ENCODE results near the gene HARBI1. TPM values are rescaled to one million over a fixed set of nuclear protein-coding genes. Genes with fewer than 3 reads are reported as not detected.

Gene HARBI1
- total and polyA plus RNA-seq, 2 of the 4 experiments (the other 2 are of a cell fraction) = 2.7 to 5.2 TPM

GRCh38 chr11:46597155-46597554 is 19.9 kb downstream of the HARBI1 start:
- no peak overlapping the region for H4K91ac ChIP-seq (ENCODE audit: insufficient read depth, low read depth, low read length)
- DNase-seq = no peak
- no peak overlapping the region for H3K4me2 ChIP-seq (ENCODE audit: low read depth, low read length)
- no peaks in the 10 kb centered on the region for H3K36me3 ChIP-seq (ENCODE audit: control insufficient read depth, insufficient read depth, low read length)
- dilution Hi-C loops (cut with HindIII; ENCODE audit: low sequenced_read_pairs, unreplicated experiment) = no loop called here
- H3K56ac ChIP-seq (ENCODE audit: extremely low read depth, insufficient read depth, low read length) = no peak overlapping the region
- no peaks in the 10 kb centered on the region for H3K9me1 ChIP-seq (ENCODE audit: insufficient read depth, low read length)
- no peak overlapping the region for H2AFZ ChIP-seq (replicated peaks; ENCODE audit: low read length, poor library complexity)
- ChIA-PET CTCF (no interaction called here), POLR2A (ENCODE audit: unreplicated experiment) (no interaction called here)
- intact Hi-C loops (cut with micrococcal nuclease) = no loop called here
- H3K27ac ChIP-seq (ENCODE audit: insufficient read depth, low read length) = no peak overlapping the region
- H2BK5ac ChIP-seq (ENCODE audit: low read depth, low read length, poor library complexity, severe bottlenecking) = no peak overlapping the region
- H3K14ac ChIP-seq (replicated peaks; ENCODE audit: low read depth, low read length) = no peak overlapping the region
- H3K18ac ChIP-seq (ENCODE audit: low read depth, low read length) = no peak overlapping the region
- no peak overlapping the region for H4K8ac ChIP-seq (ENCODE audit: low read depth in 2 of 2, low read length in 2 of 2)
- H3K27me3 ChIP-seq (ENCODE audit: control insufficient read depth, insufficient read depth, low read length) = no peaks in the 10 kb centered on the region
- H2AK5ac ChIP-seq (ENCODE audit: low read depth, low read length) = no peak overlapping the region
- no peak for ATAC-seq (ENCODE audit: low read depth)
- H3K4ac ChIP-seq (ENCODE audit: low read depth, low read length) = no peak overlapping the region
- no peak overlapping the region for H2BK15ac ChIP-seq (ENCODE audit: low read depth, low read length)
- no peak overlapping the region for H3K23ac ChIP-seq (ENCODE audit: low read depth, low read length)
- H3K4me3 ChIP-seq (ENCODE audit: insufficient read depth, low read depth, low read length) = no peak overlapping the region
- no peak overlapping the region for H3K9ac ChIP-seq (ENCODE audit: low read depth, low read length)
- peaks cover 6% of the 10 kb centered on the region; the same call in 1 of the 2 replicates for H3K4me1 ChIP-seq (ENCODE audit: control insufficient read depth, insufficient read depth, low read length)
- WGBS, 2 experiments (ENCODE audit: extremely low coverage in 2 of 2, insufficient read length in 1 of 2) = no CpG with 5 or more reads among the region's 1 CpG
- peaks cover 3 to 12% of the 10 kb centered on the region in 2 experiments; a peak in 3 of 4 replicates for H3K79me1 ChIP-seq (ENCODE audit: low read depth in 1 of 2, low read length in 2 of 2)
- in situ Hi-C loops (cut with MboI; ENCODE audit: low sequenced_read_pairs) = no loop called here
- no peaks in the 10 kb centered on the region for H3K9me3 ChIP-seq (ENCODE audit: control insufficient read depth, insufficient read depth, low read length)
- no peak overlapping the region for H2BK120ac ChIP-seq (ENCODE audit: low read depth, low read length)
- no peak overlapping the region for H2AK9ac ChIP-seq (replicated peaks; ENCODE audit: low read depth, low read length, poor library complexity)
- TF ChIP-seq CEBPB (IDR thresholded peaks at IDR 0.05; ENCODE audit: low read depth, low read length) = no peak
- TF ChIP-seq NFE2L2 (IDR thresholded peaks at IDR 0.05; ENCODE audit: low read depth, low read length) = no peak
- no peak for TF ChIP-seq USF2 (IDR thresholded peaks at IDR 0.05; ENCODE audit: low read depth, low read length)
- TF ChIP-seq RCOR1 (IDR thresholded peaks at IDR 0.05; ENCODE audit: insufficient replicate concordance, low read length) = no peak
- no peak for TF ChIP-seq RAD21 (IDR thresholded peaks at IDR 0.05; ENCODE audit: low read length)
- no peak for TF ChIP-seq SMC3 (IDR thresholded peaks at IDR 0.05; ENCODE audit: low read depth, low read length)
- no peak for TF ChIP-seq MAFK (IDR thresholded peaks at IDR 0.05; ENCODE audit: low read depth, low read length)
- no peak for TF ChIP-seq ELK1 (IDR thresholded peaks at IDR 0.05; ENCODE audit: borderline replicate concordance, low read depth, low read length)
- TF ChIP-seq MXI1 (IDR thresholded peaks at IDR 0.05; ENCODE audit: borderline replicate concordance, low read depth, low read length) = no peak
- no peak for TF ChIP-seq RFX5 (IDR thresholded peaks at IDR 0.05; ENCODE audit: low read depth, low read length)
- TF ChIP-seq POLR2A (IDR thresholded peaks at IDR 0.05; ENCODE audit: low read depth, low read length) = no peak
- TF ChIP-seq CHD1 (IDR thresholded peaks at IDR 0.05; ENCODE audit: low read depth, low read length) = no peak
- TF ChIP-seq CTCF (conservative IDR thresholded peaks at IDR 0.05; ENCODE audit: low read depth, low read length) = no peak
- no peak for TF ChIP-seq MAZ (IDR thresholded peaks at IDR 0.05; ENCODE audit: borderline replicate concordance, low read depth, low read length)
- peaks cover 5% of the 10 kb centered on the region; the same call in 1 of the 2 replicates for H4K20me1 ChIP-seq (ENCODE audit: insufficient read depth, low read length)
- no peak overlapping the region for H4K5ac ChIP-seq (ENCODE audit: low read depth, low read length)
- BruUV-seq (replicated peaks) = no TSS peak
- no peak overlapping the region for H2BK20ac ChIP-seq (ENCODE audit: low read depth, low read length)

All from IMR-90 (cell line).